ENCODE data around the gene SLC16A6.
A peak's percentile ranks its signal among the peaks of the same experiment; 100 is the strongest.
"Not testable (repeated sequence)": the region's sequence is repeated elsewhere in the genome, so short reads cannot be mapped to it uniquely, and the experiment has no call there.

Gene SLC16A6

GRCh38 chr17:68288375-68288774 is 2.6 kb downstream of the SLC16A6 start:
- Mint-ChIP-seq H3K9me3 (no peaks in the 10 kb centered on the region), H3K4me3 (peak overlapping the region; percentile 97), H3K27ac (peak overlapping the region; percentile 87), H3K4me1 (peaks cover 44% of the 10 kb centered on the region), H3K36me3 (peaks cover 7% of the 10 kb centered on the region)
- ATAC-seq (no peak), DNase-seq (ENCODE audit: low spot score in 2 of 2) (no peak)

GRCh38 chr17:68281965-68282364 is 9.0 kb downstream of the SLC16A6 start:
- not testable (repeated sequence) for H3K9me3 Mint-ChIP-seq; H3K4me3 Mint-ChIP-seq; ATAC-seq; DNase-seq (ENCODE audit: low spot score in 2 of 2); H3K4me1 Mint-ChIP-seq
- Mint-ChIP-seq H3K27ac (peak overlapping the region; percentile 17), H3K36me3 (peaks cover 38% of the 10 kb centered on the region)

DNA sequence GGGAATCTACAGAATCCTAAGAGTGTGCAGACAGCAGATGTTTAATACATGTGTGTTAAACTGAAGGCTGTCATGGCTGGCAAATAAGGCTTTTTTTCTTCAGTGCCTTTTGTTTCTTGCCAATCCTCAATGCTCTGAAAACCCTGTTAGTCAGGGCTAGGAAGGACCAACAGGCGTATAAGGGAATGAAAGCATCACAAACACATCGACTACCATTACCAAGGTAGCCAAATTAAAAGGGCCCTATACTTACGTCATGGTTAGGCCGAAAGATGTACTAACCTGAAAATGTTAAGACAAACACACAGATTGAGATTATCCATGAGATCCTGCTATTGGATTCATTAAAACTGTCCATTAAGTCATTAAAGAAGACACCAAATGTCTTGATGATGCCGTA is 13.1 kb downstream of the SLC16A6 start:
- Mint-ChIP-seq H3K9me3 (no peaks in the 10 kb centered on the region), H3K4me3 (no peak overlapping the region), H3K27ac (no peak overlapping the region), H3K36me3 (peaks cover 63% of the 10 kb centered on the region), H3K4me1 (peaks cover 6% of the 10 kb centered on the region)
- ATAC-seq (no peak), DNase-seq (ENCODE audit: low spot score in 2 of 2) (no peak)

- H3K4me1 Mint-ChIP-seq; H3K27ac Mint-ChIP-seq; H3K9me3 Mint-ChIP-seq; DNase-seq (ENCODE audit: low spot score in 2 of 2); ATAC-seq; H3K4me3 Mint-ChIP-seq: not testable (repeated sequence)
- peaks cover 64% of the 10 kb centered on the region for H3K36me3 Mint-ChIP-seq
These were observed 14.6 kb downstream of the SLC16A6 start for GRCh38 chr17:68276339-68276738.

GRCh38 chr17:68273722-68274121 is 17.2 kb downstream of the SLC16A6 start:
- H3K27ac Mint-ChIP-seq = peak overlapping the region; percentile 52
- no peaks in the 10 kb centered on the region for H3K9me3 Mint-ChIP-seq
- no peak overlapping the region for H3K4me3 Mint-ChIP-seq
- no peaks in the 10 kb centered on the region for H3K4me1 Mint-ChIP-seq
- ATAC-seq (no peak), DNase-seq (ENCODE audit: low spot score in 2 of 2) (no peak)
- H3K36me3 Mint-ChIP-seq = peaks cover 75% of the 10 kb centered on the region

GRCh38 chr17:68265833-68266232 is 25.1 kb downstream of the SLC16A6 start:
- not testable (repeated sequence) for DNase-seq (ENCODE audit: low spot score in 2 of 2); H3K4me3 Mint-ChIP-seq; H3K9me3 Mint-ChIP-seq
- peaks cover 34% of the 10 kb centered on the region for H3K36me3 Mint-ChIP-seq
- peak overlapping the region; percentile 40 for H3K27ac Mint-ChIP-seq
- H3K4me1 Mint-ChIP-seq = peaks cover 35% of the 10 kb centered on the region
- ATAC-seq = peak; percentile 66

GRCh38 chr17:68263101-68263681 is 27.7 kb downstream of the SLC16A6 start:
- Mint-ChIP-seq H3K36me3 (peaks cover 11% of the 10 kb centered on the region), H3K4me1 (peaks cover 53% of the 10 kb centered on the region)
- peak; percentile 61 for ATAC-seq
- not testable (repeated sequence) for H3K27ac Mint-ChIP-seq; H3K9me3 Mint-ChIP-seq; H3K4me3 Mint-ChIP-seq; DNase-seq (ENCODE audit: low spot score in 2 of 2)

- Mint-ChIP-seq H3K4me1 (peaks cover 57% of the 10 kb centered on the region), H3K36me3 (peaks cover 11% of the 10 kb centered on the region)
- not testable (repeated sequence) for DNase-seq (ENCODE audit: low spot score in 2 of 2); H3K4me3 Mint-ChIP-seq; H3K27ac Mint-ChIP-seq; ATAC-seq; H3K9me3 Mint-ChIP-seq
These were observed 28.5 kb downstream of the SLC16A6 start for GRCh38 chr17:68262467-68262866.

DNA sequence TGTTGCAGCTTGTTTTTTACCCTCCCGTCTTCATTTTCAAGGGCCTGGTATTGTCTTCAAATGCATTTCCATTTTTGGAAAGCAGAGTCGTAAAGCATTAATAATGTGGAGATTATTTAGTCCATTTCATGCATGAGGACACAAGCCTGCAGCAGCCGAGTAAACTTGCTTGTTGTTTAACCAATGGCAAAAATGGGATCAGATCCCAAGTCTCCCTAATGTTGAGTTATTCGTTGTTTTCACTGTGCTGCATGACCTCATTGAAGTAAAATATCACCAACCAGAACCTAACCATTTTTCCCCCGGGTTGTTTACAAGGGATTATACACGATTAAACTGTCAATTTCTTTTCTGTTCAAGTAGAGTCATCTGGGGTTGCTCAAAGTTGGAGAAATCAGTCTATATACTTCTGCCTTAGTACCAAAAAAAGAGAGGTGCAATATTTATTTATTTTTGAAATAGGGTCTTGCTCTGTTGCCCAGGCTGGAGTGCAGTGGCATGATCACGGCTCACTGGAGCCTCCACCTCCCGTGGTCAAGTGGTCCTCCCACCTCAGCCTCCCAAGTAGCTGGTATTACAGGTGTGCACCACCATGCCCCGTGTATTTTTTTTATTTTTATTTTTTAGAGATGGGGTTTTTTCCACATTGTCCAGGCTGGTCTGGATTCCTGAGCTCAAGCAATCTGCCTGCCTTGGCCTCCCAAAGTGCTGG is 30.7 kb downstream of the SLC16A6 start:
- H3K36me3 Mint-ChIP-seq = peaks cover 30% of the 10 kb centered on the region
- peak overlapping the region; percentile 89 for H3K27ac Mint-ChIP-seq
- ATAC-seq (no peak), DNase-seq (ENCODE audit: low spot score in 2 of 2) (no peak)
- H3K4me1 Mint-ChIP-seq = peaks cover 67% of the 10 kb centered on the region
- H3K4me3 Mint-ChIP-seq = peak overlapping the region; percentile 62
- no peaks in the 10 kb centered on the region for H3K9me3 Mint-ChIP-seq

- peaks cover 73% of the 10 kb centered on the region for H3K4me1 Mint-ChIP-seq
These were observed 31.3 kb downstream of the SLC16A6 start for GRCh38 chr17:68259648-68259951.

GRCh38 chr17:68258890-68259647 is 31.9 kb downstream of the SLC16A6 start:
- H3K9me3 Mint-ChIP-seq = not testable (repeated sequence)
- Mint-ChIP-seq H3K27ac (peak overlapping the region; percentile 89), H3K4me1 (peaks cover 78% of the 10 kb centered on the region), H3K4me3 (peak overlapping the region; percentile 62), H3K36me3 (peaks cover 40% of the 10 kb centered on the region)
- ATAC-seq (peak; percentile 91), DNase-seq (ENCODE audit: low spot score in 2 of 2) (peak; percentile 60 to 81)

More at GRCh38 chr17:68259648-68259951, 31.3 kb downstream of the SLC16A6 start:
- Mint-ChIP-seq H3K36me3 (peaks cover 34% of the 10 kb centered on the region), H3K4me3 (peak overlapping the region; percentile 62), H3K27ac (peak overlapping the region; percentile 89)
- not testable (repeated sequence) for ATAC-seq; DNase-seq (ENCODE audit: low spot score in 2 of 2); H3K9me3 Mint-ChIP-seq

- Mint-ChIP-seq H3K4me3 (peak overlapping the region; percentile 20), H3K9me3 (no peaks in the 10 kb centered on the region), H3K4me1 (peaks cover 83% of the 10 kb centered on the region), H3K36me3 (peaks cover 51% of the 10 kb centered on the region), H3K27ac (peak overlapping the region; percentile 92)
- DNase-seq (ENCODE audit: low spot score in 2 of 2) (no peak), ATAC-seq (peak; percentile 33)
These were observed 33.0 kb downstream of the SLC16A6 start for GRCh38 chr17:68257934-68258333.

GRCh38 chr17:68256701-68257100 is 34.2 kb downstream of the SLC16A6 start:
- not testable (repeated sequence) for ATAC-seq; H3K9me3 Mint-ChIP-seq; DNase-seq (ENCODE audit: low spot score in 2 of 2)
- peak overlapping the region; percentile 92 for H3K27ac Mint-ChIP-seq
- peaks cover 63% of the 10 kb centered on the region for H3K36me3 Mint-ChIP-seq
- H3K4me3 Mint-ChIP-seq = peak overlapping the region; percentile 62
- H3K4me1 Mint-ChIP-seq = peaks cover 79% of the 10 kb centered on the region

DNA sequence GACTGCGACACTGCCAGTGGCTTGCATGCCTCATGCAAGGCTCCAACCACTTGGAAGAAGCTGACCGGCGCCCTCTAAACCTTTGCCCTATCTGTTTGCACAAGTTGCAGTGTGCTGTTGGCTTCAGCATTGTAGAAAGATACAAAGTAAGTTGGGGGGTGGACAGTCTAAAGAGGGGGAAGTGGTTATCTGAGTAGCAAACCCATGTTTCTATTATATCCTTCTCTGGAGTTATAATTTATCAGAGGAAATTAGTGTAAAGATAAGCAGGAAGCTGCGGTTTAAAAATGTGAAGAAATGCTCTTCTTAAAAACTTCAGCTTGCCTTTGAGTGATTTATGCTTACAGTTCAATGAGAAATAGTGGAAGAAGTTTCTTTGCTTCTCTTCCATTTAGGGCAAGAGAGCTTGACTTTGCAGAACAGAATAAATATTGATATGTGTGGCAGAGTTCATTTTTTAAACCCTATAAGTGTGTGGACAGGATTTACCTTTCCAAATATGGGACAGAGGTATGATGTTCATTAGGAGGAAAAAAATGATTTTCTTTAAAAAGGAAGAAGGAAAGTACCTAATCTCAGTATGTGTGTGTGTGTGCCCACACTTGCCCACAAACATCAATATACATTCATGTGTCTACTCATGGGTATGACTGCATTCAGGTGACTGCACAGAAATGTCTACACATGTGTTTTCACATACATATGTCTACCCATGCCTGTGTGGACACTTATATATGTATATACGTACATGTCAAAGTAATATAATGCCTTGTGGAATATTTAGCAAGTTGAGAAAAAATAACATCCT is 35.0 kb downstream of the SLC16A6 start:
- Mint-ChIP-seq H3K4me3 (peak overlapping the region; percentile 62), H3K4me1 (peaks cover 75% of the 10 kb centered on the region), H3K27ac (peak overlapping the region; percentile 92), H3K36me3 (peaks cover 71% of the 10 kb centered on the region), H3K9me3 (no peaks in the 10 kb centered on the region)
- no peak for DNase-seq (ENCODE audit: low spot score in 2 of 2)
- peak; percentile 86 for ATAC-seq

DNA sequence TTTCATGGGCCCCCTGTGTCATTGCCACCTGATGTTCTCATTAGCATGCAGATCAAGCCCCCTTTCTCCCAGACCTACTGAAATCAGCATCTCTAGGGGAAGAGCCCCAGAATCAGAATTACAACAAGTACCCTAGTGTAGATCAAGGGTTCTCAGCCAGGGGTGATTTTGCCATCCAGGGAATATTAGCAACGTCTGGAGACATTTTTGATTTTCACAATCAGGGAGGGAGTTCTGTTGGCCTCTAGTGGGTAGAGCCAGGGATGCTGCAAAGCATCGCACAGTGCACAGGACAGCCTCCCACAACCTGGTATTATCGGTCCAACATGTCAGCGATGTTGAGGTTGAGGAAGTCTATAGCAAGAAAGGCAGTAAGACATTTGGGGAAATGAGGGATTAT is 35.8 kb downstream of the SLC16A6 start:
- H3K4me3 Mint-ChIP-seq = peak overlapping the region; percentile 62
- H3K4me1 Mint-ChIP-seq = peaks cover 68% of the 10 kb centered on the region
- DNase-seq (ENCODE audit: low spot score in 2 of 2) (no peak), ATAC-seq (no peak)
- H3K27ac Mint-ChIP-seq = peak overlapping the region; percentile 92
- H3K36me3 Mint-ChIP-seq = peaks cover 75% of the 10 kb centered on the region
- no peaks in the 10 kb centered on the region for H3K9me3 Mint-ChIP-seq

Measured in stimulated activated effector memory CD8-positive, alpha-beta T cell treated with anti-CD3 and anti-CD28 coated beads, Interleukin-12 subunit alpha, Interleukin-12 subunit beta, amount 100 ng/mL, for 72 hours (primary cell).